ENCODE data around the gene SOX21. TPM values are rescaled to one million over a fixed set of nuclear protein-coding genes. Genes with fewer than 3 reads are reported as not detected.
A peak's percentile ranks its signal among the peaks of the same experiment; 100 is the strongest.

SOX21 gene
- total and polyA plus RNA-seq, 2 of the 8 experiments (the other 6 are each of a cell fraction or from before 2014, with no cell fraction given), result 3.9 TPM

- H4K8ac ChIP-seq (ENCODE audit: extremely low read depth, insufficient read depth, low read length), result no peak overlapping the region
- H3K79me2 ChIP-seq (ENCODE audit: control insufficient read depth in 1 of 2, insufficient read depth in 2 of 2, low read length in 2 of 2), result no peaks in the 10 kb centered on the region
- no peak overlapping the region for H3K23ac ChIP-seq (ENCODE audit: insufficient read length)
- H2AK5ac ChIP-seq (ENCODE audit: low read depth, low read length), result no peak overlapping the region
- CTCF ChIA-PET (ENCODE audit: partially characterized antibody), result interaction anchor here (0.6 to 3.8 kb wide), 22 partner anchors 9 to 743 kb away, joined by 3 to 23 read pairs (median 4); no protein-coding TSS in a partner anchor
- no peaks in the 10 kb centered on the region for H3K79me1 ChIP-seq (ENCODE audit: low read depth, low read length)
- H3K18ac ChIP-seq (ENCODE audit: extremely low read depth, low read length), result no peak overlapping the region
- no peaks in the 10 kb centered on the region for H4K20me1 ChIP-seq (replicated peaks in 1 of 2; ENCODE audit: control insufficient read depth in 1 of 2, insufficient read depth in 2 of 2, low read length in 2 of 2)
- no peak overlapping the region for H2BK12ac ChIP-seq (ENCODE audit: low read depth, low read length)
- no peak overlapping the region for H3K14ac ChIP-seq (ENCODE audit: insufficient read length)
- no peak overlapping the region for H3K56ac ChIP-seq (replicated peaks; ENCODE audit: insufficient read length, low read depth, low read length)
- DNase-seq (ENCODE audit: low read depth in 1 of 2, low spot score in 2 of 2), result no peak
- no peaks in the 10 kb centered on the region for H3K36me3 ChIP-seq (ENCODE audit: control insufficient read depth in 2 of 4, insufficient read depth in 4 of 4, low read length in 3 of 4)
- no peak for FAIRE-seq
- H3K27ac ChIP-seq (ENCODE audit: low read depth, low read length), result no peak overlapping the region
- H3K27me3 ChIP-seq (replicated peaks in 1 of 4; ENCODE audit: control insufficient read depth in 3 of 4, extremely low read depth in 1 of 4, insufficient read depth in 3 of 4, low read length in 3 of 4), result no peaks in the 10 kb centered on the region
- peaks cover 0 to 3% (median 0%) of the 10 kb centered on the region in 4 experiments; a peak in 3 of 7 replicates for H3K4me1 ChIP-seq (replicated peaks in 1 of 4; ENCODE audit: control insufficient read depth in 3 of 4, insufficient read depth in 4 of 4, low read length in 3 of 4)
- TF ChIP-seq TBP (IDR thresholded peaks at IDR 0.05; ENCODE audit: low read depth, low read length) (no peak), NRF1 (IDR thresholded peaks at IDR 0.05; ENCODE audit: low read depth, low read length) (no peak), SP2 (IDR thresholded peaks at IDR 0.05; ENCODE audit: low read length) (no peak), SIN3A (conservative IDR thresholded peaks at IDR 0.05 in 1 of 2, IDR thresholded peaks at IDR 0.05 in 1 of 2; ENCODE audit: low read depth in 1 of 2, low read length in 2 of 2) (0 out of 4 replicates have a peak, but pooled peaks of 1 of the 2 experiments have one; percentile 57), TAF1 (IDR thresholded peaks at IDR 0.05; ENCODE audit: low read depth, low read length) (no peak), TEAD4 (IDR thresholded peaks at IDR 0.05; ENCODE audit: low read depth, low read length) (peak; percentile 83), SAP30 (IDR thresholded peaks at IDR 0.05; ENCODE audit: insufficient read depth, insufficient replicate concordance, low read length) (no peak), ATF2 (IDR thresholded peaks at IDR 0.05; ENCODE audit: low read length) (no peak), RXRA (IDR thresholded peaks at IDR 0.05; ENCODE audit: insufficient read depth, low read depth, low read length) (no peak)
- H4K91ac ChIP-seq (replicated peaks; ENCODE audit: insufficient read length, low read length), result no peak overlapping the region
- POLR2A ChIA-PET (ENCODE audit: partially characterized antibody), result interaction anchor here (1.0 to 1.7 kb wide), 2 partner anchors 31 to 37 kb away, joined by 3 to 4 read pairs; no protein-coding TSS in a partner anchor
- H2BK20ac ChIP-seq (ENCODE audit: low read length), result no peak overlapping the region
- H2BK5ac ChIP-seq (ENCODE audit: low read depth, low read length), result no peak overlapping the region
- H3K4me2 ChIP-seq (ENCODE audit: insufficient read depth in 1 of 2, low read depth in 2 of 2, low read length in 2 of 2), result no peak overlapping the region
- 0 out of 2 replicates have a peak, but pooled peaks cover 2% of the 10 kb centered on the region for H3K23me2 ChIP-seq (ENCODE audit: low read depth, low read length)
- no peak overlapping the region for H2BK15ac ChIP-seq (ENCODE audit: low read length)
- H2BK120ac ChIP-seq (replicated peaks; ENCODE audit: low read depth, low read length), result no peak overlapping the region
- no peak overlapping the region for H3K9ac ChIP-seq (replicated peaks in 1 of 4; ENCODE audit: extremely low read depth in 1 of 4, low read depth in 3 of 4, low read length in 3 of 4)
- H4K5ac ChIP-seq (ENCODE audit: insufficient read length, low read depth, low read length), result no peak overlapping the region
- H3K9me3 ChIP-seq (ENCODE audit: insufficient read depth in 2 of 2, low read depth in 1 of 2, low read length in 1 of 2), result no peaks in the 10 kb centered on the region
- no peak overlapping the region for H2AFZ ChIP-seq (ENCODE audit: low read length)
- H3K4ac ChIP-seq (replicated peaks; ENCODE audit: insufficient read length, low read depth, low read length), result no peak overlapping the region
- 60% methylated on average over 5 of the region's 5 CpGs; no CpG with 5 or more reads in 1 of the 2 experiments for whole genome bisulfite sequencing, 2 experiments (ENCODE audit: extremely low coverage in 1 of 2, insufficient coverage in 1 of 2, insufficient read length in 1 of 2, insufficient replicate concordance in 2 of 2, low coverage in 1 of 2, low lambda C conversion rate in 2 of 2, missing lambda C conversion rate in 1 of 2)
- H3K4me3 ChIP-seq (ENCODE audit: extremely low read depth in 1 of 4, insufficient read depth in 2 of 4, low read depth in 3 of 4, low read length in 4 of 4), result no peak overlapping the region
These were observed 38.5 kb downstream of the SOX21 start for GRCh38 chr13:94673851-94674250.
